Hindlimb muscle (tissue), 1 donor: Measurements from ENCODE around the gene TCF7. TPM values are rescaled to one million over a fixed set of nuclear protein-coding genes. Genes with fewer than 3 reads are reported as not detected.
A peak's percentile ranks its signal among the peaks of the same experiment; 100 is the strongest.

Source experiments
- DNase-seq: peaks from one replicate; pipeline ENCODE4 v3.0.0-alpha.2; 2013
- polyA plus RNA-seq: library from polyadenylated mRNA; unstranded; fragments of 120-200 nt; gene quantifications from one replicate; pipeline ENCODE4 v1.2.1, GENCODE V29; 2013; ENCODE audit not compliant: insufficient read length

Gene TCF7
- polyA plus RNA-seq, 1 donor, result 2.3 TPM

GRCh38 chr5:134183481-134183880 is 69.0 kb downstream of the TCF7 start:
- no peak for DNase-seq

- DNase-seq, result peak; percentile 51
Measured at GRCh38 chr5:134184155-134185135, 70.0 kb downstream of the TCF7 start.

GRCh38 chr5:134188092-134188491 is 73.6 kb downstream of the TCF7 start:
- DNase-seq, result no peak

GRCh38 chr5:134189031-134189430 is 74.5 kb downstream of the TCF7 start:
- no peak for DNase-seq

GRCh38 chr5:134195666-134196065 is 81.2 kb downstream of the TCF7 start:
- DNase-seq, result no peak

Other genes with a start within 250 kb of the TCF7 start
- gene C5orf15, start 146.1 kb upstream of the TCF7 start, polyA plus RNA-seq, result 56.7 TPM
- 208 TPM for gene VDAC1, start 109.7 kb upstream of the TCF7 start, polyA plus RNA-seq
- 332 TPM for gene SKP1, start 62.3 kb downstream of the TCF7 start, polyA plus RNA-seq
- 111 TPM for gene PPP2CA, start 111.4 kb downstream of the TCF7 start, polyA plus RNA-seq